SK-N-MC (cell line): ENCODE data around the gene AKR1A1.

Experiments
- EZH2 ChIP-seq: fragments of 200-600 bp; sonication (generic); IDR thresholded peaks from one replicate; pipeline ENCODE4 v1.6.1; 2017; ENCODE audit warnings: antibody characterized with exemption
- FOXP2 ChIP-seq: optimal IDR thresholded peaks from 2 replicates; pipeline ENCODE3; 2011; ENCODE audit warnings: mild to moderate bottlenecking, moderate library complexity; ENCODE audit not compliant: insufficient read depth; ENCODE audit errors: extremely low read length, control extremely low read depth
- POLR2AphosphoS5 ChIP-seq: IDR thresholded peaks from 2 replicates; pipeline ENCODE4 v1.6.1; 2012; ENCODE audit warnings: mild to moderate bottlenecking, low read depth, low read length, borderline replicate concordance

DNA sequence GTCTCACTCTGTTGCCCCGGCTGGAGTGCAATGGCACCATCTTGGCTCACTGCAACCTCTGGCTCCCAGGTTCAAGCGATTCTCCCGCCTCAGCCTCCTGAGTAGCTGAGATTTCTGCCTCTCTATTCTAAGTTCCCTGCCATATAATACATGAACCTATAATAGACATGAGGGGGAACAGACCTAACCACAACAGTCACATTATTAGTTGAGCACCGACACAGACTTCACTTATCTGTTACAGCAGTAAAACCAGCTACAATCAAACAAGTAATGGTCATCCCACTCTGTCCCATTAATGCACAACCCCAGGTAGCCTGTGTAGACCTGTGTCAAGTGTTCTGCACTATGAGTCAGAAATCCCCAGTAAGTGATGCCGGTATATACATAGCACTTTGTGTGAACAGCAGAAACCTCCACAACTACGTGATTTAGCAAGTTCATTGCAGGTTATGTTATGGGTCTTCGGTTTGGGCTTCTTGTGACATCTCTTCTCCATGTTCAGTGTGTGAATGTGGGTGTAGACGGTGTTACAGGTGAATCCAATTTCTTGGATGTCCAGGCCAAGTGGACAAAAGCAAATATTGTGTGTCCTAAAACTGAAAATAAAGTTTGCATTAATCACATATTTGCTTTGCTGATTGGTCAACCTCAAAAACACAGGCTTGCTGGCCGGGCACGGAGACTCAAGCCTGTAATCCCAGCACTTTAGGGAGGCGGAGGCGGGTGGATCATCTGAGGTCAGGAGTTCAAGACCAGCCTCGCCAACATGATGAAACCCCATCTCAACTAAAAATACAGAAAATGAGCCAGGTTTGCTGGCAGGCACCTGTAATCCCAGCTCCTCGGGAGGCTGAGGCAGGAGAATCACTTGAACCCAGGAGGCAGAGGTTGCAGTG is 46.9 kb upstream of the AKR1A1 start:
- TF ChIP-seq EZH2, result no peak
- TF ChIP-seq POLR2AphosphoS5, result no peak
- TF ChIP-seq FOXP2, result no peak
